HG02759 (cell line): Measurements from ENCODE around the gene CHST3.

ENCODE experiments used
- ATAC-seq: cut with Tn5 transposase; IDR thresholded peaks from one replicate; pipeline ENCODE4 v1.9.1; 2021; ENCODE audit warnings: mild to moderate bottlenecking, moderate library complexity; ENCODE audit not compliant: unreplicated experiment

Gene CHST3

GRCh38 chr10:72009051-72009424 lies 44.8 kb downstream of the CHST3 start:
- no peak for ATAC-seq

- no peak for ATAC-seq
Measured at GRCh38 chr10:72009425-72010081, 45.4 kb downstream of the CHST3 start.

- no peak for ATAC-seq
Measured at GRCh38 chr10:72010234-72010973, 46.2 kb downstream of the CHST3 start.

- no peak for ATAC-seq
Measured at GRCh38 chr10:72011016-72011415, 46.8 kb downstream of the CHST3 start.

- ATAC-seq, result no peak
Measured at GRCh38 chr10:72011468-72011867, 47.3 kb downstream of the CHST3 start.

- ATAC-seq, result no peak
Measured at GRCh38 chr10:72011976-72012512, 47.8 kb downstream of the CHST3 start.

- no peak for ATAC-seq
Measured at GRCh38 chr10:72012796-72013195, 48.6 kb downstream of the CHST3 start.

GRCh38 chr10:72013202-72013945 lies 49.2 kb downstream of the CHST3 start:
- ATAC-seq, result no peak

GRCh38 chr10:72014197-72014596 lies 50.0 kb downstream of the CHST3 start:
- ATAC-seq, result no peak

- no peak for ATAC-seq
Measured at GRCh38 chr10:72014785-72015480, 50.7 kb downstream of the CHST3 start.

GRCh38 chr10:72015841-72016240 lies 51.6 kb downstream of the CHST3 start:
- no peak for ATAC-seq

GRCh38 chr10:72016608-72017300 lies 52.6 kb downstream of the CHST3 start:
- ATAC-seq, result no peak

- no peak for ATAC-seq
Measured at GRCh38 chr10:72019085-72019876, 55.1 kb downstream of the CHST3 start.

GRCh38 chr10:72020914-72021809 lies 57.0 kb downstream of the CHST3 start:
- no peak for ATAC-seq

- no peak for ATAC-seq
Measured at GRCh38 chr10:72022228-72022627, 58.0 kb downstream of the CHST3 start.

GRCh38 chr10:72024596-72024995 lies 60.4 kb downstream of the CHST3 start:
- no peak for ATAC-seq

- no peak for ATAC-seq
Measured at GRCh38 chr10:72025400-72025799, 61.2 kb downstream of the CHST3 start.

- no peak for ATAC-seq
Measured at GRCh38 chr10:72025832-72026231, 61.6 kb downstream of the CHST3 start.
